Measurements from ENCODE around the gene CAPN11.
A peak's percentile ranks its signal among the peaks of the same experiment; 100 is the strongest.

The CAPN11 gene

DNA sequence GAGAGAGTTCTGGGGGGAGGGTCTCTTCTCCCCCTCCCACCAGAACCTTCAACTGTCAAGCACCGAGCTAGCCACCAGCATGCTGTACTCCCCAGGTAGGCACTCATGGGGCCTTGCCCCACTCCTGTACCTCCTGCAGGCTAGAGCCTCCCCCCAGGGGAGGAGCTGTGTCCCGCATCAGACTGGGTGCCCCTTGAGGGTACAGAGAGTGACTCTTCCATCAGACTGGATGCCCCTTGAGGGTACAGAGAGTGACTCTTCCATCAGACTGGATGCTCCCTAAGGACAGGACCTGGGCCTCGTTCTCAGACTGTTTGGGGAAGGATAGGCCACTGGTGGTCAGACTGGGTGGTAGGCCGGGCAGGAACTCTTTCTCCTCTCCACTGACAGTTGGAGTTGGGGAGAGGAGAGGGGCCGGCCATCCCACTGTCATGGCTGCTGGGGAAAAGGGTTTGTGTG, at the start of gene CAPN11:
TSS of gene CAPN11 (plus strand) at position 51 of the 459 bp plus-strand sequence. CDS start at position 80, 29 bp downstream.
- no peak for DNase-seq

- no peak for DNase-seq
Observed at GRCh38 chr6:44109212-44109611, 49.4 kb upstream of the CAPN11 start.

DNA sequence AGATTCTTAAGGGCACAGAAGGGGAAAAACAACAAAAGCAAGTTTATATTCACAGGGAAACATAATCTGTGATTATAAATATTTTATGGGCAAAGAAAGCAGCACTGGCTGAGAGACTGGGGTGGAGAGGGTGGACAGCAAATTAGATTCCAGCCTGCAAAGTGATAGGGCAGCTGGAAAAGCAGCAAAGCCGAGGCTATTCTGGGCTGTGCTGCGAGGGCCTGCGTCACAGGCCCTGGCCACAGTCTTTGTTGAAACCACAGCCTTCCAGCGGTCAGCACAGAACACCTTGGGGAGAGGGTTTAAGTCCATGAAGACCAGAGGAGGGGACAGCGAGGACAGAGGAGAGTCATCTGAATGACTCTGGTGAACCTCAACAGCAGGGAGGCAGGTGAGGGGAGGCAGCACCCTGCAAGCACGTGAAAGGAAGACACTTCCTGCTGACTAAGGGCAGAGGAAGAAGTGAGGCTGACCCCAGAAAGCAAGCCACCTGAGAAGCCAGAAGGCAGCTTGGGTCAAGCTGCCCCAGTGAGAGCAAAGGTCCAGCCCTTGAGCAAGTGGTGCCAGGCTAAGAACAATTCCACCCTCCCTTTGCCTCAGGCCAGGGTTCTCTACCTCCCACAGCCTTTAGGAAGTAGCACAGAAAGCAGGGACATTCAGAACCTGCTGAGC, 48.5 kb upstream of the CAPN11 start:
- no peak for DNase-seq

DNA sequence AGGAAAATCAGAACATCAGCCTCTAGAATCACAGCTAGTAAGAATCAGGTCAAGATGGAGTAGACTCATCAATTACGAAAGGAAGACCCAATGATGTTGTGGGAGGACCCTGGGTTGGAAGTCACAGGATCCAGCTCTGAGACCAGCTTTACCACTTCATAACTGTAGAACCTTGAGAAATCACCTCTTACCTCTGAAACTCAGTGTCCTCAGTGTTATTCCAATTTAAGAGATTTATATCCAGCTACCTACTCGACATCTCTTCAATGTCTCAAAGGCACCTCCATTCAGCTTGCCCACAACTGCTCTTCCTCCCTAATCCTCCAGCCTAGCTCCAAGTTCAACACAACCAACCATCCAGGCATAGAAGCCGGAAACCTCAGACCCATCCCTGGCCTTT, 47.7 kb upstream of the CAPN11 start:
- no peak for DNase-seq

DNA sequence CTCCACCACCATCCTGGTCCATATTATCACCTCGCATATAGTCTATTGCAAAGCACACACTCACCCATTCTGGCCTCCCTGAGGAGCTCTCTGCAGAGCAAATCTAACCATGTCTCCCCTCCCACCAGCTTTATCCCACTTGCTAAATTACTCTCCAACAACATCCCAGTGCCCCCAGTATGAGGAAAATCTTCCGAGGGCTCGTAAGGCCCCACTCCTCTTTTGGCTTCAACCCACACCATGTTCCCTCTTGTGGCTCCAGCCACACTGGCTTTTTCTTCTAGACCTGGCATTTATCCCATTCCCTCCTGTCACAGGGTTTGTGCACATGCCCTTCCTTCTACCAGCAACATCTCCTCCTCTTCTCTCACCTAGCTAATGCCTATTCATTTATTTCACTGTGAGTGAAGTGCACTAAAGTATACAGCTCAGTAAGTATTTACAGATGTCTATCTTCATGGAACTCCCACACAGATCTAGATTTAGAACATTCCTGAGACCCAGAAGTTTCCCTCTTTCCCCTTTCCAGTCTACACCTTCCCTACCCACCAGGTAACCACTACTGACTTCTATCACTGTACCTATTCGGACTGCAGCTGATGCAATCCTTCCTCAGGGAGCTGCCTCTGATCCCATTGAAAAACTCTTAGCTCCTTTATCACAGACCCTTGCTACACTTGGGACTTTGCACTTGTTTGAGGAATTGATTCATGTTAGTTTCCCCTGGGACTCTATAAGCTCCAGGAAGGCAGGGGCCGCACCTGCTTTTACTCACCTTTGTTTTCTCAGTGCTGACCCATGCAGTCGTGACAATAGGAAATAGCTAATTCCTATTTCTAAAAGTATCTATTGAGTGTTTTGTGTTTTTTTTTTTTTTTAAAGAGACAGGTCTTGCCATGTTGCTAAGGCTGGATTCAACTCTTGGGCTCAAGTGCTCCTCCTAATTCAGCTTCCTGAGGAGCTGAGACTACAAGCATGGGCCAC, 46.9 kb upstream of the CAPN11 start:
- no peak for DNase-seq

DNA sequence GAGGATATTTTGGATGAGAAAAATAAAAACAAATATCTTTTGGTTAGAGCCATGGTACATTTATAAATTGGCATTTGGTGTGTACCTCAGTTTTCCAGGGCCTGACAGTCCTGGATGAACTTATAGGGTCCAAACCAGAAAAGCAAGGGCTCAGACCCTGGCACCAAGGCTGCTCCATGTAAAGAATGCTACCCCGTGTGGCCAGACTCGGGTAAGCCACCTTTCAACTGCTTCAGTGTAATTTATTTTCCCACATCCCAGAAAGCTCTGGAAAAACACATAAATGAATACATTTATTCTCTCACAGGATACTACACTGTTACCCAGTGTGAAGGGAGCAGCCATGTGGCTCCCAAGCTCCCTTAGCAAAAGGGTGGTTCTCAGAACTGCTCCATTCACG, 45.2 kb upstream of the CAPN11 start:
- DNase-seq = no peak

GRCh38 chr6:44115866-44116265, 42.8 kb upstream of the CAPN11 start:
- no peak for DNase-seq

DNA sequence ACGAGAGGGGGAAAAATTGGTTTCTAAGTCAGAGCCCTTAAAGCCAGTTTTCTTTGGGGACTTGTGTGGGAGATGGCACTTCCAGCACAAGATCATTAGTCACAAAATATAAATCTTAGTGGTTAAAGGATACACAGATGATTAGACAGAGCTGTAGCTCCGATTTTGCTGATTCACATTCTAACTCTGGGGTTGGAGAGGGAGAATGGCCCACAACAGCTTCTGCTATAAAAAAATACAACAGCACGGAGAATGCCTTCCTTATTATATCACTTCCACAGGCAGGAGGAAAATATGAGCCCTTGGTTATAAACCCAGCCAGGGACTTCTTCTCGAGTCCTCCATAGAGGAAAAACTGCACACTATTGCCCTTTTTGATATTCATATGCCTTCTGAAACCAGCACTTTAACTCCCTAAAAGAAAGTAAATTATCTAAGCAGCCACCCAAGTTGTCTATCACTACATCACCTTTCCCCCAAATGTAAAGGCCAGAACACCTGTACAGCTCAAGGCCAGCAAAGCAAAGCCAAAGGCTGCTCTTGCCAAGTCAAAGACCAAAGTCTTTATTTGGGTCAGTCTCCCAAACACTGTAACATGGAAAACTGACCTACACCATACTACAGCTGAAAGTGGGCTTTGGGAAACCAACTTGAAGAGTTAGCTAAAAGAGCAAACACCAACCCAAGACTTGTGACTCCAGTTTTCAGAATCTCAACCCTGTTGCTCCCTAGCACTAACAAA, 41.8 kb upstream of the CAPN11 start:
- DNase-seq = no peak

- DNase-seq = no peak
Observed at GRCh38 chr6:44117397-44118128, 41.1 kb upstream of the CAPN11 start.

GRCh38 chr6:44119704-44120262, 38.8 kb upstream of the CAPN11 start:
- no peak for DNase-seq

DNA sequence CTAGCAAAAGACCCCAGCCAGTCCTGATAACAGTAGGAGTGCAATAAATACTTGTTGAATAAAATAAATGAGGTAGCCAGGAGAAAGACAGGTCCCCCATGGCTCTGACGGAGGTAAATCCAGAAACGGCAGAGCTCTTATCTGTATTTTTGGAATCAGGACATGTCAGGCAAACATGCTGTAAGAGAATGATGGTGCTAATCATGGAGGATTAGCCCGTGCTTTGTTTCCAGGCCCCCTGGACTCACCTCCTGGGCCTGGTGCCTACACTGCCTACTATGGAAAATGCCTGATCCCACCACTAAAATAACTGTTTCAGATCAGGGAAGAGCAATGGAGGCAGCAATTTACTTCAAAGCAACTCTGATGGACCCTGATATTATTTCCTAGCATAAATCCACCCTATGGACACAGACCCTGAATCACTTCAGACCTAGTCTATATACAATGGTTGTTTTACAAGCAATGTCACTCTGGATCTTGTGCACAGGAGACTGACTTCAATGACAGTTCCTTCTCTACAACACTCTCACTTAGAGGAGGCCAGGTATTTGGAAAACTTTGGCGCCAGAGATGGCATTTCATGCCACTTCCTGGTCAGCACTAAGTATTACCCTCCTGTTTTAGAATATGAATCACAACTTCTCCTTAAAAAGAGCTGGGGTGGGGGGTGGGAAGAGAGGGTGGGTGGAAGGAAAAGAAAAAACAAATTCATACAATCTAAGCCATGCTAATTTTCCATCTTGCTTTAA, 37.8 kb upstream of the CAPN11 start:
- DNase-seq = no peak

DNA sequence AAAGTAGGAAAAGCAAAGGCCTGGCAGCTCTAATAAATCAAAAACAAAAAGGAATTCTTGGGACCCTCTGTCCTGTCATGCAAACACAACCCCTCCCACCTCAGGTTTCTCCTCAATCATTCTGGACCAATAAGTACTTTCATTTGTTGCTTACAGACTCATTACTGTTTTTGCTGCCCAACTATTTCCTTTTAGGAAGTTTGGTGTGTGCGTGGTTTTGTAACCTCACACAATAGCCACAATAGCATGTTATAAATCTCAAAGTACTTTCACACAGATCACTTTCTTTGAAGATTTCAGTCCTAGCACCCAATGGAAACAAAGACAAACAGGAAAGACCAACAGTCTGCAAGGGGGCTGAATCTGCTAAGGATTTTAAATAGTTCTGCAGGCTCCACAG, 35.8 kb upstream of the CAPN11 start:
- DNase-seq = no peak

GRCh38 chr6:44123544-44123943, 35.1 kb upstream of the CAPN11 start:
- DNase-seq = no peak

DNA sequence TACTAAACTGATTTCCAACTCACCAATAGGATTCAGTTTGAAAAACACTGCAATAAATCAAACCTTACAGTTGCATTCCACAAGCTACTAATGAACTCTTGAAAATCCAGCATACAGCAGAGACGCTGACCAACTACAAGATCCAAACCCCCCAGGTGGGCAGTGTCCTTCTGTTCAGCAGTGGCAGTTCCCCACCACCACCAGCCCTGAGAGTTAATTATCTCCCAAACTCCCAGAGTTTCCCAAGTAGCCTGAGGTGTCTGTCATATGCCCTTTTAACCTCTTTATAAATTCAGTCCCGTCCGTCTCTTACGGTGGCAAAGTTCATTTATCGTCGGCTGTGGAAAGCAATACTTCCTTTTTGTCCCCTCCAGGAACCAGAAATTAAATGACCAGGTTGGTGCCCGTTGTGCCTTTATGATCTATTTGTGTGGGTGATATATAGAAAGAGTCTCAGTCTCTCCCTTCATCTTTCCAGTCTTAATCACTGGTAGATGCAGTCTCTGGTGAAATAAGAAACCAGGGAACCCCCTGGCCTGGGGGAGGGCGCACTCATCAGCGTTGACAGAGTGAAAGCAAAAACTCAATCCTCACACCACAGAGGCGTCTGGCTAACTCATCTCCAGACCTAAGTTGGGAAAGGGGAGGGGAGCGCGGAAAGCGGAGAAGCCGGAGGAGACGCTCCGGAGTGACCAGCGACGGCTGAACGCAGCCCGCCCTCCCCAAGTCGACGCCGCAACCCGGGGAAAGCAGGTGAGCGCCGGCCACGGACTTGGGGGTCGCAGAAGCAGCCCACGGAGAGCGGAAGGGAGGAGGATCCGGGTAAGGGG, 32.1 kb upstream of the CAPN11 start:
- DNase-seq = no peak

DNA sequence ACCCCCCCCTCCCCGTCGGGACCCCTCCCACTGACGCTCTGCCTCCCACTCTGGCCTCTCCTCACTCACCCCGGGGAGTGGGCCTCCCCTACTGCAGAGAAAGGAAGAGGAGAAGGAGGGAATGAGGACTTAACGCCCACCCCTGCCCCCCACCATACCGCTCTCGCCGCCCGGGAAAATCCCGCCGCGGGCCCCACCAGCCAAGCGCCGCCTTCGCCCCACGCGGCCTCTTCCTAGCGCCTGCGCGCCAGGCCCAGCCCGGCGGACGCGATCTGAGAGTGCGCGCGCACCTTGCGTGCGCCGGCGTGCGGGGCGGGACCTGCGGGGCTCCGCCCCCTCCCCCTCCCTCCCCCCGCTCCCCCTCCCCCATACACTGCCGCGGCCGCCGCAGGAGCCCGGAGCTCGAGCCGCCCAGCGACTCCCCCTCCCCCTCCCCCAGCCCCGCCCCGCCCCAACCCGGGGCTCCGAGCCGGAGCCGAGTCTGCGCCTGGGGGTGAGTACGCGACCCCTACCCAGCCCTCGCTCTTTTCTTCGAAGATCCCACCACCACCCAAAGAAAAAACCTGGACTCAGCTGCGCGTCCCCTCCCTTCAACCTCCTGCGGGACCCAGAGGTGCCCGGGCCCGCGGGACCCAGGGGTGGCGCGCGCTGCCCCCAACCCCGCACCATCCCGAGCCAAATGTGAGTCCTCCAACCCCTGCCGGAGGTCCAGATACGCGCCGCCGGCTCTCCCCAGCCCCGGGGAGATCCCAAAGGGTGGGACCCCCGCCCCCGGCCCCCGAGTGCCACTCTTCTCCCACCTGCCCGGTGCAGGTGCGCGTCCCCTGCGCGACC, 31.2 kb upstream of the CAPN11 start, which contains the start of the genes MRPL14 and TMEM63B:
TSS of gene MRPL14 (minus strand) at position 267 of the 834 bp plus-strand sequence. CDS start 10,841 bp downstream, outside the sequence.
TSS of gene TMEM63B (plus strand) at position 369 of the 834 bp plus-strand sequence. CDS start 7,031 bp downstream, outside the sequence.
- peak; percentile 65 for DNase-seq

GRCh38 chr6:44128020-44128917, 30.4 kb upstream of the CAPN11 start:
- no peak for DNase-seq

DNA sequence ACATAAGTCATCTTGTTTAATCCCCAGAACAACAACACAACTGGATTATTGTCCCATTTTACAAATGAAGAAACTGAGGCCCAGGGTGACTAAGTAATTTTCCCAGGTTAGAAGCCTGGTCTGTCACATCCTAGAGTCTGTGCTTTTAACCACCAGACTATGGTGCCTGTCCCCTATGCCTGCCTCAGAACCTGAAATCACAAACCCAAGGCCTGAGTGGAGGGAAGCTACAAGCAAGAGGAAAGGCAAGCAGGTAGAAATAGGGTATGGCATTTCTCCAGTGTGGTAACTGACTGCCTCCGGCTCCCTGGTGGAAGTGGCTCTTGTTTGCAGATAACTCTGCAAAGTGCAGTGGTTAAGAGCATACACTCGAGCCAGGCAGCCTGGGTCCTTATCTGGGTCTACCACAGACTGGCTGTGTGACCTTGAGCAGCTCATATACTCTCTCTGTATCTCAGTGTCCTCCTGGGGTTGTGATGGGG, 28.7 kb upstream of the CAPN11 start:
- no peak for DNase-seq

- DNase-seq = no peak
Observed at GRCh38 chr6:44131892-44132291, 26.7 kb upstream of the CAPN11 start.
